GM18498 (cell line): ENCODE data around the gene ADGRL3.

Experiments
- ATAC-seq: cut with Tn5 transposase; IDR thresholded peaks from one replicate; pipeline ENCODE4 v1.9.1; 2021; ENCODE audit warnings: mild to moderate bottlenecking, moderate library complexity; ENCODE audit not compliant: unreplicated experiment

ADGRL3 gene

GRCh38 chr4:61770456-61770855, 570.3 kb downstream of the ADGRL3 start:
- no peak for ATAC-seq

GRCh38 chr4:61771056-61771455, 570.9 kb downstream of the ADGRL3 start:
- no peak for ATAC-seq

- no peak for ATAC-seq
These were observed 572.0 kb downstream of the ADGRL3 start for GRCh38 chr4:61772126-61772525.

- no peak for ATAC-seq
These were observed 573.6 kb downstream of the ADGRL3 start for GRCh38 chr4:61773655-61774245.

GRCh38 chr4:61782133-61782532, 582.0 kb downstream of the ADGRL3 start:
- no peak for ATAC-seq

- no peak for ATAC-seq
These were observed 582.9 kb downstream of the ADGRL3 start for GRCh38 chr4:61783050-61783449.

GRCh38 chr4:61785761-61786160, 585.6 kb downstream of the ADGRL3 start:
- no peak for ATAC-seq

- no peak for ATAC-seq
These were observed 586.1 kb downstream of the ADGRL3 start for GRCh38 chr4:61786211-61786610.

GRCh38 chr4:61795998-61796397, 595.9 kb downstream of the ADGRL3 start:
- ATAC-seq: no peak

GRCh38 chr4:61799794-61800193, 599.7 kb downstream of the ADGRL3 start:
- no peak for ATAC-seq

- no peak for ATAC-seq
These were observed 605.1 kb downstream of the ADGRL3 start for GRCh38 chr4:61805227-61805626.

- ATAC-seq: no peak
These were observed 605.9 kb downstream of the ADGRL3 start for GRCh38 chr4:61805979-61806378.

- no peak for ATAC-seq
These were observed 612.0 kb downstream of the ADGRL3 start for GRCh38 chr4:61812171-61812570.

GRCh38 chr4:61817071-61817470, 616.9 kb downstream of the ADGRL3 start:
- no peak for ATAC-seq

GRCh38 chr4:61820136-61820535, 620.0 kb downstream of the ADGRL3 start:
- no peak for ATAC-seq

- ATAC-seq: no peak
These were observed 624.3 kb downstream of the ADGRL3 start for GRCh38 chr4:61824454-61824853.

GRCh38 chr4:61827907-61828391, 627.8 kb downstream of the ADGRL3 start:
- ATAC-seq: no peak

- no peak for ATAC-seq
These were observed 628.8 kb downstream of the ADGRL3 start for GRCh38 chr4:61828960-61829359.

- ATAC-seq: no peak
These were observed 631.9 kb downstream of the ADGRL3 start for GRCh38 chr4:61831987-61832386.

- ATAC-seq: no peak
These were observed 637.3 kb downstream of the ADGRL3 start for GRCh38 chr4:61837395-61837794.

GRCh38 chr4:61838072-61838471, 637.9 kb downstream of the ADGRL3 start:
- no peak for ATAC-seq

GRCh38 chr4:61841714-61842113, 641.6 kb downstream of the ADGRL3 start:
- no peak for ATAC-seq

- no peak for ATAC-seq
These were observed 651.0 kb downstream of the ADGRL3 start for GRCh38 chr4:61851126-61851525.
